Activated CD4-positive, alpha-beta memory T cell treated with anti-CD3 and anti-CD28 coated beads for 36 hours (primary cell): ENCODE measurements around the gene TBX3. TPM values are rescaled to one million over a fixed set of nuclear protein-coding genes. Genes with fewer than 3 reads are reported as not detected.

ENCODE experiments used
- CTCF ChIA-PET: fragments of 350-600 bp; sonication (Branson Sonifier 250); formaldehyde crosslinking; loops from one replicate; lab custom pipeline; 2021; ENCODE audit warnings: antibody characterized with exemption, inconsistent platforms; lab: Charles Lee
- POLR2A ChIA-PET: fragments of 350-600 bp; sonication (Branson Sonifier 250); formaldehyde crosslinking; loops from one replicate; lab custom pipeline; 2021; ENCODE audit warnings: antibody characterized with exemption; lab: Charles Lee
- DNase-seq: peaks from one replicate; pipeline ENCODE4 v3.0.0-alpha.2; 2020
- H3K27ac Mint-ChIP-seq: one replicate; pipeline ENCODE4 v1.8.0; 2021; ENCODE audit warnings: mixed read lengths
- H3K27me3 Mint-ChIP-seq: one replicate; pipeline ENCODE4 v1.8.0; 2021; ENCODE audit warnings: mixed read lengths
- H3K36me3 Mint-ChIP-seq: one replicate; pipeline ENCODE4 v1.8.0; 2021; ENCODE audit warnings: mixed read lengths
- H3K4me1 Mint-ChIP-seq: one replicate; pipeline ENCODE4 v1.8.0; 2021; ENCODE audit warnings: low read depth, mixed read lengths
- H3K4me3 Mint-ChIP-seq: one replicate; pipeline ENCODE4 v1.8.0; 2021; ENCODE audit warnings: mild to moderate bottlenecking, mixed read lengths
- H3K9me3 Mint-ChIP-seq: one replicate; pipeline ENCODE4 v1.8.0; 2021; ENCODE audit warnings: mixed read lengths
- intact Hi-C: fragments of 100-400 bp; cut with micrococcal nuclease; formaldehyde crosslinking; loops from one replicate; pipeline ENCODE4 v1.15.1; 2023
- total RNA-seq, 2 experiments: library from RNA; stranded (reverse); gene quantifications; one replicate each; pipeline ENCODE4 v1.2.3, GENCODE V29; 2021

The TBX3 gene
- total RNA-seq, 2 experiments from 2014 or later: not detected

DNA sequence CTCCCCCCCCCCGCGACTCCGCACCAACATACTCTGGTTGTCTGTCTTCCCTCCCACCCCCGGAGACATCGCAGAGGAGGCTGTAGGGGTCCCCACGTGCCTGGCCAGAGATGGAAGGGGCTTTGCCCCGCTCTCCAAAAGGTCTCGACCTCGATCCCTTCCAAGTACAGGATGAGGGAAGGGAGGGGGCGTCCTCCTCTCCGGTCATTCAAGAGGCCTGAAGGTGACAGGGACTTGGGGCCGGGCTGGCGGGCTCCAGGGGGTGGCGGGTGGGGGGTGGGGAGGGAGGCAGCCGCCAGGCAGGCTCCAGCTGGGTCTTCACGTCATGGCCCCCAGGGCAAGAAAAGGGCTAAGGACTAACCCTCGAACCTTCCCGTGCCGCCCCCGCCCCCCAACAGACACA lies 15.1 kb downstream of the TBX3 start:
- H3K36me3 Mint-ChIP-seq: no peaks in the 10 kb centered on the region
- intact Hi-C loops: loop anchor here (5.0 to 10.0 kb wide), 4 partner anchors 224 to 1194 kb away; partner anchors contain the start of genes LHX5 and TBX5
- no peaks in the 10 kb centered on the region for H3K9me3 Mint-ChIP-seq
- CTCF ChIA-PET: no interaction called here
- peaks cover 74% of the 10 kb centered on the region for H3K27me3 Mint-ChIP-seq
- no peak for DNase-seq
- peaks cover 5% of the 10 kb centered on the region for H3K4me1 Mint-ChIP-seq
- H3K27ac Mint-ChIP-seq: no peak overlapping the region
- POLR2A ChIA-PET: no interaction called here
- H3K4me3 Mint-ChIP-seq: no peak overlapping the region

GRCh38 chr12:114668151-114668885 lies 15.7 kb downstream of the TBX3 start:
- CTCF ChIA-PET: interaction anchor here (0.6 kb wide), 2 partner anchors 31 to 63 kb away, joined by 3 to 5 read pairs; no protein-coding TSS in a partner anchor
- POLR2A ChIA-PET: no interaction called here
- no peak overlapping the region for H3K27ac Mint-ChIP-seq
- peak; percentile 53 for DNase-seq
- H3K4me3 Mint-ChIP-seq: no peak overlapping the region
- no peaks in the 10 kb centered on the region for H3K36me3 Mint-ChIP-seq
- intact Hi-C loops: loop anchor here (5.0 to 10.0 kb wide), 4 partner anchors 224 to 1194 kb away; partner anchors contain the start of genes LHX5 and TBX5
- H3K27me3 Mint-ChIP-seq: peaks cover 73% of the 10 kb centered on the region
- H3K4me1 Mint-ChIP-seq: peaks cover 5% of the 10 kb centered on the region
- H3K9me3 Mint-ChIP-seq: no peaks in the 10 kb centered on the region

- DNase-seq: no peak
- intact Hi-C loops: loop anchor here (5.0 to 10.0 kb wide), 4 partner anchors 223 to 1193 kb away; partner anchors contain the start of genes LHX5 and TBX5
- no peak overlapping the region for H3K4me3 Mint-ChIP-seq
- no peaks in the 10 kb centered on the region for H3K9me3 Mint-ChIP-seq
- CTCF ChIA-PET: interaction anchor here (0.6 kb wide), 2 partner anchors 31 to 63 kb away, joined by 3 to 5 read pairs; no protein-coding TSS in a partner anchor
- H3K36me3 Mint-ChIP-seq: no peaks in the 10 kb centered on the region
- H3K4me1 Mint-ChIP-seq: peaks cover 5% of the 10 kb centered on the region
- no peak overlapping the region for H3K27ac Mint-ChIP-seq
- peaks cover 73% of the 10 kb centered on the region for H3K27me3 Mint-ChIP-seq
- POLR2A ChIA-PET: no interaction called here
Measured at GRCh38 chr12:114667669-114668150, 16.3 kb downstream of the TBX3 start.

DNA sequence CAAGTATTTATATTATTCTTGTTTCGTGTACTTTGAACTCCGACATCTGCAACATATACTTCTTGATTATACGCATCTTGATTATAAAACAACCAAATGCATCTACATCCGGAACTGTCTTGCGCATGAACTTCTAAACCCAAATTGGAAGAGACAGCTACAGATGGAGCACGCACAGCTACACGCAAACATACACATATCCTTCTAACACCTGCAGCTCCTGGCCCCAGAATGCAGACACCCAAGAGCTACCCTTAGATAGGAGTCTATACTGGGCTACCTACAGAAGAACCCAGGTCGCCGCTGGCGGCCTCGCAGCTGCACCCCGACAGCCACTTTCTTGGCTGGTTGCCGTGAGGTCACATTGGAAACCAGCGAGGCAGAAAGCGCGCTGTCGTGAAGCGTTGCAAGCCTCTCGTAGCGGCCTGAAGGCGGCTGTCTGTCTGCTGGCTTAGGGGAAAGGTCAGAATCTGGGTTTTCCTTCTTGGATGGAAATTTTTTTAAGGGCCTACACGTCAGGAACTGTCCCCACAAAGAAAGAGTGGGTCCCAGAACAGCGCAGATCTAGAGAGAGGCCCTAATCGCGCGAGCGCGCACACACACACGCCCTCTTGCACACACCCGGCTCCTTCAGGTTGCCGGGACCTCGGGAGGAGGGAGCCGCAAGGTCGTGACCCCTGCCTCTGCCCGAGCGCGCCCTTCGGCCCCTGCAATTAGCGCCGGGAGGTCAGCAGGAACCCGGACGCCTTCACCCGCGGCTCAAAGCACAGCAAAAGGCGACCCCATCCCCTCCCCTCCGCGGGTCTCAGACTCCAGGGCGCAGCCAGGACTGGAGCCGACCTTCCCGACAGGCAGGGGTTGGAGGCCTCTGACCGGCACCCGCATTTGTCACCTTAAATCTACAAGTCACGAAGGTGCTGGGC lies 17.0 kb downstream of the TBX3 start:
- POLR2A ChIA-PET: no interaction called here
- H3K36me3 Mint-ChIP-seq: no peaks in the 10 kb centered on the region
- DNase-seq: no peak
- H3K4me1 Mint-ChIP-seq: peaks cover 5% of the 10 kb centered on the region
- H3K9me3 Mint-ChIP-seq: no peaks in the 10 kb centered on the region
- intact Hi-C loops: loop anchor here (5.0 to 10.0 kb wide), 4 partner anchors 222 to 1192 kb away; partner anchors contain the start of genes LHX5 and TBX5
- H3K27me3 Mint-ChIP-seq: peaks cover 70% of the 10 kb centered on the region
- peak overlapping the region; percentile 29 for H3K4me3 Mint-ChIP-seq
- CTCF ChIA-PET: interaction anchor here (1.2 kb wide), 1 partner anchor 1244 kb away, joined by 3 read pairs; no protein-coding TSS in a partner anchor
- peak overlapping the region; percentile 56 for H3K27ac Mint-ChIP-seq

GRCh38 chr12:114665411-114666260 lies 18.3 kb downstream of the TBX3 start:
- POLR2A ChIA-PET: no interaction called here
- H3K27ac Mint-ChIP-seq: no peak overlapping the region
- no peak for DNase-seq
- peaks cover 5% of the 10 kb centered on the region for H3K4me1 Mint-ChIP-seq
- no peaks in the 10 kb centered on the region for H3K36me3 Mint-ChIP-seq
- H3K4me3 Mint-ChIP-seq: no peak overlapping the region
- CTCF ChIA-PET: interaction anchor here (0.9 kb wide), 1 partner anchor 1252 kb away, joined by 4 read pairs; no protein-coding TSS in a partner anchor
- no peaks in the 10 kb centered on the region for H3K9me3 Mint-ChIP-seq
- H3K27me3 Mint-ChIP-seq: peaks cover 64% of the 10 kb centered on the region
- intact Hi-C loops: loop anchor here (5.0 to 10.0 kb wide), 4 partner anchors 221 to 1191 kb away; partner anchors contain the start of genes LHX5 and TBX5

- intact Hi-C loops: loop anchor here (5.0 to 10.0 kb wide), 4 partner anchors 220 to 1190 kb away; partner anchors contain the start of genes LHX5 and TBX5
- POLR2A ChIA-PET: no interaction called here
- peaks cover 5% of the 10 kb centered on the region for H3K4me1 Mint-ChIP-seq
- no peak overlapping the region for H3K4me3 Mint-ChIP-seq
- CTCF ChIA-PET: interaction anchor here (0.9 kb wide), 1 partner anchor 1253 kb away, joined by 4 read pairs; no protein-coding TSS in a partner anchor
- peaks cover 56% of the 10 kb centered on the region for H3K27me3 Mint-ChIP-seq
- H3K27ac Mint-ChIP-seq: no peak overlapping the region
- no peak for DNase-seq
- no peaks in the 10 kb centered on the region for H3K9me3 Mint-ChIP-seq
- H3K36me3 Mint-ChIP-seq: no peaks in the 10 kb centered on the region
Measured at GRCh38 chr12:114664651-114665320, 19.2 kb downstream of the TBX3 start.

GRCh38 chr12:114662512-114663177 lies 21.3 kb downstream of the TBX3 start:
- H3K27me3 Mint-ChIP-seq: peaks cover 44% of the 10 kb centered on the region
- CTCF ChIA-PET: interaction anchor here (0.6 to 2.1 kb wide), 3 partner anchors 52 to 1256 kb away, joined by 3 to 17 read pairs (median 8); no protein-coding TSS in a partner anchor
- no peak overlapping the region for H3K4me3 Mint-ChIP-seq
- no peaks in the 10 kb centered on the region for H3K36me3 Mint-ChIP-seq
- H3K4me1 Mint-ChIP-seq: peaks cover 2% of the 10 kb centered on the region
- POLR2A ChIA-PET: no interaction called here
- intact Hi-C loops: loop anchor here (1.0 to 10.0 kb wide), 4 partner anchors 218 to 1255 kb away; partner anchors contain the start of gene LHX5
- DNase-seq: peak; percentile 75
- H3K9me3 Mint-ChIP-seq: no peaks in the 10 kb centered on the region
- no peak overlapping the region for H3K27ac Mint-ChIP-seq

DNA sequence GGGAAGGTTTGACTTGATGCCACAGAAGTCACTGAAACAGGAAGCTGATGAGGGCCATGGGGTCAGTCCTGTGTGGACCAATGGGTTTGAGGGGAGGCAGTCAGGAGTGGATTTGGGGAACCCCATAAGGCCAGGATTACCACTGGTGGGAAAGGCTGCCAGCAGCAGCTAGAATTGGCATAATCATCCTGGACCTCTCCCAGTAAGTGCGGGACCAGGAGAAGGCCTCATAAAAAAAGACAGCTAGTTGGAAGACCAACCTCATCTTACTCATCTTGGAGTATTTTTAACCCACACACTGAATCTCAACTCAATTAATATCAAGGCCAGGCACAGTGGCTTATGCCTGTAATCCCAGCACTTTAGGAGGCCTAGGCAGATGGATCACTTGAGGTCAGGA lies 22.7 kb downstream of the TBX3 start:
- no peak for DNase-seq
- intact Hi-C loops: loop anchor here (10.0 kb wide), 3 partner anchors 216 to 1186 kb away; partner anchors contain the start of gene LHX5
- Mint-ChIP-seq H3K9me3 (no peaks in the 10 kb centered on the region), H3K4me3 (no peak overlapping the region), H3K4me1 (peaks cover 2% of the 10 kb centered on the region), H3K36me3 (no peaks in the 10 kb centered on the region), H3K27ac (no peak overlapping the region), H3K27me3 (peaks cover 31% of the 10 kb centered on the region)
- CTCF ChIA-PET: interaction anchor here (1.5 to 2.1 kb wide), 2 partner anchors 681 to 1257 kb away, joined by 3 to 17 read pairs; no protein-coding TSS in a partner anchor
- POLR2A ChIA-PET: no interaction called here

- POLR2A ChIA-PET: no interaction called here
- DNase-seq: no peak
- no peak overlapping the region for H3K27ac Mint-ChIP-seq
- no peak overlapping the region for H3K4me3 Mint-ChIP-seq
- peaks cover 25% of the 10 kb centered on the region for H3K27me3 Mint-ChIP-seq
- CTCF ChIA-PET: no interaction called here
- intact Hi-C loops: no loop called here
- no peaks in the 10 kb centered on the region for H3K4me1 Mint-ChIP-seq
- no peaks in the 10 kb centered on the region for H3K9me3 Mint-ChIP-seq
- no peaks in the 10 kb centered on the region for H3K36me3 Mint-ChIP-seq
Measured at GRCh38 chr12:114659084-114659483, 24.9 kb downstream of the TBX3 start.

DNA sequence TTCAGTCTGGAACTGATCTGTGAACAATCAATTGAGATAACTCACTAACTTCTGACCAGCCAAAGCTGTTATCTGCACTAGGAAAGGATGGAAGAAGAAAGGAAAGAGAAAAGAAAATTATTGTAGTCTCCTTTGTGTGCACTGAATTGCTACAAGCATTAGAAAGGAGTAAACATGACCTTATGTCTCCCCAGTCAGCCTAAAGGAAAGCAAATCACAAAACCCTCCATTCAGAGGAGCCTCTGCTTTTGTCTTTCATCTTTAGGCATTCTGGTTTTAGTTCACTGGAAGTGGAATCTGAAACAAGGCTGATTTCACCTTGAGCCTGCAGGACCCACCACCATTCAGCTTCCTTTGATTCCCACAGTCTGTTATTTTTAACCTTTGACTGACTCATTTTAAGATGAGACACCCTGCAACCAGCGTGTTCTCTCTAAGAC lies 26.0 kb downstream of the TBX3 start:
- Mint-ChIP-seq H3K4me3 (no peak overlapping the region), H3K4me1 (no peaks in the 10 kb centered on the region), H3K36me3 (no peaks in the 10 kb centered on the region), H3K27me3 (peaks cover 15% of the 10 kb centered on the region), H3K27ac (no peak overlapping the region), H3K9me3 (no peaks in the 10 kb centered on the region)
- no peak for DNase-seq
- POLR2A ChIA-PET: no interaction called here
- intact Hi-C loops: no loop called here
- CTCF ChIA-PET: no interaction called here
